Astrocyte of the spinal cord (primary cell): ENCODE results near the gene HMGN3.

ENCODE experiments used
- DNase-seq: peaks from one replicate; pipeline ENCODE4 v3.0.0; 2011; ENCODE audit warnings: low read depth, low spot score
- H3K4me3 ChIP-seq: 2 replicates; pipeline ENCODE4 v1.5.1; 2011; ENCODE audit warnings: low read depth, mild to moderate bottlenecking, low read length, moderate library complexity
- CTCF ChIP-seq: IDR thresholded peaks from 2 replicates; pipeline ENCODE4 v1.5.1; 2012; ENCODE audit warnings: low read depth, mild to moderate bottlenecking, low read length, inconsistent platforms
- in situ Hi-C: cut with HindIII; loops from 2 replicates; pipeline ENCODE4 v1.10.0; 2017; ENCODE audit warnings: low sequenced_read_pairs

HMGN3 gene

DNA sequence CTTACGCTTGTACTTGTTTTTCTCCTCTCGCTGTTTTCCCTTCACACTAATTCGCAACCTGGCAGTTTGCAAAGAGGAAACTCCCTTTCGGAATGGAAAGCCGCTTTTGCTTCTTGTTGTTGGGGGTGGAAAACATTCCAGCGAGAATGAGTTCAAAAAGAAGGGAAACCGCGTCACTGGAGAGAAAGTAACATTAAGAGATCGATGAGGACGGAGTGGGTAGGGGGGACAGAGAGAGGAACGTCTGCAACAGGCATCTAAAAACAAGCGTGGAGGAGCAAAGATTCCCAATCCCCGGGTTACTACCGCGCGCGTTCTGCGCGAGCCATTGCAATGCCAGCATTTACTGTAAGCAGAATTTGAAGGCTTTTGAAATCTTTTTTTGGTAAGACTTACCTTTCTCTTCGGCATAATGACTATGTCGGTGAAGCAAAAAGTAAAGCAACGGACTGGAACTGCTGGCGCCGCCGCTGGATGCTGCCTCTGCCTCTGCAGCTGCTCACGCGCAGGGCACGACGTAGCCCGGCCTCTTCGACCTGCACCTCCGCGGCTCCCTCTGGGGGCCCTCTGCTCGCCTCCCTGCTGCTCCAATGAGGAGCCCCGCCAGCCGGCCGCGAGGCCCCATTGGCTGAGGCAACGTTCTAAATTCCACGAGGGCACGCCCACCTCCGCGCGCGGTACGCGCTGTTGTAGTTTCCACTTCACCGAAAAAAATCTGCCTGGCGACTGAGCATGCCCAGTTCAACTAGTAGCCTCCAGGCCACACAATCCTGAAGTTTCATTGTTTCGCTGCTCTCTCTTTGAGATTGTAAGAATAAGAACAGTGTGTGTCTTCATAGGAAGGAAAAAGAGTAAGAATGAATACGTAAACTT lies at the start of gene HMGN3:
HMGN3 (minus strand) TSS at position 533 of the 873 bp plus-strand sequence.
- in situ Hi-C loops: no loop called here
- TF ChIP-seq CTCF: no peak
- H3K4me3 ChIP-seq: peak within 1 kb of the TSS; percentile 57
- DNase-seq: peak; percentile 95

DNA sequence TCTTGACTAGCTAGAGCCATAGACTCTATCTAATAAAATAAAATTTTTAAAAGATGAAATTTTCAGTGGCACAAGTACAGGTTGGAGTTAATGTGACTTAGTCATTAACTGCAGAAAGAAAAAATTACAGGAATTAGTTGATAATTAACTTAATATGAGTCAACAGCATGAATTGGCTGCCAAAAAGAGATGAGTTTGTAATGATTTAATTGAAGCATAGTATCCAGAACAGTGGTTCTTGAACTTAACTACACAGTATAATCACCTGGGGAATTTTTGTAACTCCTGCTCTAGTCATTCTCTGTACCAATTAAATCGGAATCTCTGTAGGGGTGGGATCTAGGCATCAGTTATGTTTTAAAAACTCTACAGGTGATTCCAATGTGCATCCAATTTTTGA lies 46.3 kb upstream of the HMGN3 start:
- in situ Hi-C loops: no loop called here
- no peak for TF ChIP-seq CTCF

GRCh38 chr6:79277109-79277508 lies 42.6 kb upstream of the HMGN3 start:
- peak; percentile 40 for DNase-seq
- H3K4me3 ChIP-seq: no peak overlapping the region
- TF ChIP-seq CTCF: no peak
- in situ Hi-C loops: no loop called here

More for the DNA sequence above, 46.3 kb upstream of the HMGN3 start:
- H3K4me3 ChIP-seq: no peak overlapping the region
- no peak for DNase-seq

DNA sequence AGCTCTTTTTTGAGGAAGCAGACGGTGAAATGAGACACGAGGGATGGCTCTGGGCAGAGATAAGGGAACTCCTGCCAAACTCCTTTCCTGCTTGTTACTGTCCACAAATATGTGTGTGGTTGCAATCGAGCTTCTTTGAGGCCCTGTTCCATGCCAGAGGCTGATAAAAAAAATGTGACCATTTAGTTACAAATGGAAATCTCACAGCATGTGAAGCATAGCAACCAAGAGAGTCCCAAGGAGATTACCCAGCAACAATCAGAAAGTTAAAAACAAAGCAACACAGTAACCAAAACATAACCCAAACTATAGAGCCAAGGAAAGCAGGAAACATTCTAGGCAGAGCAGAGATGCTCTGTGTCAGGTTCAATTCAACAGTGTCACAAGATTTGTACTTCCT lies 35.4 kb upstream of the HMGN3 start:
- peak; percentile 93 for DNase-seq
- no peak overlapping the region for H3K4me3 ChIP-seq
- TF ChIP-seq CTCF: no peak
- in situ Hi-C loops: no loop called here

- in situ Hi-C loops: no loop called here
- no peak for DNase-seq
- H3K4me3 ChIP-seq: no peak overlapping the region
- TF ChIP-seq CTCF: no peak
Observed at GRCh38 chr6:79267128-79267527, 32.6 kb upstream of the HMGN3 start.

DNA sequence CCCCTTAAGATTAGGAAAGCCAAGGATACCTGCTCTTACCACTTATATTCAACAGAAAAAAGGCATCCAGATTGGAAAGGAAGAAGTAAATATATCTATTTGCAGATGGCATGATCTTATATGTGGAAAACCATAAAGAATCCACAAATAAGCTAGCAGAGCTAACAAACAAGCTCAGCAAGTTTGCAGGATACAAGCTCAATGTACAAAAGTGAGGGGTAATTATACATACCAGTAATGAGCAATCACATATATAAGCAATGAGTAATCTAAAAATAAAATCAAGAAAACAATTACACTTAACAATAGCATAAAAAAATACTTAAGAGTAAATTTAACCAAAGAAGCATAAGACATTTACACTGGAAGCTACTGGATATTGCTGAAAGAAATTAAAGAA lies 31.6 kb upstream of the HMGN3 start:
- no peak for TF ChIP-seq CTCF
- in situ Hi-C loops: no loop called here
- no peak overlapping the region for H3K4me3 ChIP-seq
- no peak for DNase-seq
